ENCODE data around the gene LRRC28.

- TF ChIP-seq MAFK (IDR thresholded peaks at IDR 0.05; ENCODE audit: low read depth, low read length), result no peak
- TF ChIP-seq CHD1 (IDR thresholded peaks at IDR 0.05; ENCODE audit: low read depth, low read length), result no peak
- TF ChIP-seq RCOR1 (IDR thresholded peaks at IDR 0.05; ENCODE audit: insufficient replicate concordance, low read length), result no peak
- no peak for TF ChIP-seq CTCF (conservative IDR thresholded peaks at IDR 0.05; ENCODE audit: low read depth, low read length)
These were observed 11.6 kb upstream of the LRRC28 start for GRCh38 chr15:99239545-99240198.
